Fibroblast of pulmonary artery (primary cell): Measurements from ENCODE around the gene HYAL3.

ENCODE experiments used
- DNase-seq: peaks from one replicate; pipeline ENCODE4 v3.0.0-alpha.2; 2010; ENCODE audit warnings: low read depth
- H3K4me3 ChIP-seq: replicated peaks from 2 replicates; pipeline ENCODE4 v1.5.1; 2011; ENCODE audit warnings: low read depth, mild to moderate bottlenecking, control low read depth, low read length, moderate library complexity
- CTCF ChIP-seq: IDR thresholded peaks from 2 replicates; pipeline ENCODE4 v1.5.1; 2011; ENCODE audit warnings: mild to moderate bottlenecking, control low read depth, low read length, inconsistent platforms; ENCODE audit errors: missing control alignments

HYAL3 gene

DNA sequence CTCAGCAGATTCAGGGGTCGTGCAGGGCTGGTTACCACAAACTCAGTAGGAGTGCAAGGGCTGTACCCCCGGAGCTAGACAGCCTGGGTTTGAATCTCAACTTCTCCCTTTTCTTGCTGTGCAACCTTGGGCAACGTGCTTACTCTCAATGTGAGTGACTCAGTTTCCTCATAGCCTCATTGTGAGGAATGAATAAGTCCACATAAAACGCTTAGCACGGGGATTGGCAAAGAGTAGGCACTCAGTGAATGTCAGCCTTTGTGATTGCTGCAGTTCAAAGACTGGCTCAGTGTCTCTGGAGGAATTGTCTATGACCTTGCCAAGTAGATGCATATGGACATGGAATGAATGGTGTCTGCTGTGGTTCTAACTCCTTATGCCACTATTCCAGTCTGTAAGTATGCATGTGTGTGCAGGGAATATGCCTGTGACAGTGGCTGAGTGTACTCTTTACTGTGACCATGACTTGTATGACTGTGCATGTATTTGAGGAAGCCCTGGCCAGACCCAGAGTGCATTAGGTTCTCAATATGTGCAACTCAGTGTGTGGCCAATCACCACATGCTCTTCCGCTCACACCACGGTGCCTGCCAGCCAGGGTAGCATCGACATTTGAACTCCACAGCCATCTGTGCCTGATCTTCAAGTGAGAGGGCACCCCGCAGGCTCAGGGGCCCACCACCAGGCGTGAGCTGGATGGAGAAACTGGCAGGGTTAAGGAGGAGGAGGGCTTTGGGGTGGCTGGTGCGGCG is 900 bp upstream of the HYAL3 start:
- TF ChIP-seq CTCF: no peak
- H3K4me3 ChIP-seq: peak overlapping the region; percentile 55
- peak; percentile 49 for DNase-seq

DNA sequence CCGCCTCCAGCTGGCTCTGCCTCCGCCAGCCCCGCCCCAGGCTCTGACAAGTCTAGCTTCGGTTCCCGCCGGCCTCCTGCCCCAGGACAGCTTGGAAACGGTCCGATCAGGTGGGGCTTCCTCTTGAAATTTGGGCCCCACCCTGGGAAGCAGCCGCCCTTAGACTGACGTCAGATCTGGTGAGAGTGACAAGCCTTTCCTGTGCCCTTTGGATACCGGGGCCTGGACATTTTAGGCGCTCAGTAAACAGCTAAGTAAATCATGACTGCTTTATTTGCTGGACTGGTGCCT is 378 bp upstream of the HYAL3 start:
- TF ChIP-seq CTCF: no peak
- peak overlapping the region; percentile 55 for H3K4me3 ChIP-seq
- DNase-seq: no peak

DNA sequence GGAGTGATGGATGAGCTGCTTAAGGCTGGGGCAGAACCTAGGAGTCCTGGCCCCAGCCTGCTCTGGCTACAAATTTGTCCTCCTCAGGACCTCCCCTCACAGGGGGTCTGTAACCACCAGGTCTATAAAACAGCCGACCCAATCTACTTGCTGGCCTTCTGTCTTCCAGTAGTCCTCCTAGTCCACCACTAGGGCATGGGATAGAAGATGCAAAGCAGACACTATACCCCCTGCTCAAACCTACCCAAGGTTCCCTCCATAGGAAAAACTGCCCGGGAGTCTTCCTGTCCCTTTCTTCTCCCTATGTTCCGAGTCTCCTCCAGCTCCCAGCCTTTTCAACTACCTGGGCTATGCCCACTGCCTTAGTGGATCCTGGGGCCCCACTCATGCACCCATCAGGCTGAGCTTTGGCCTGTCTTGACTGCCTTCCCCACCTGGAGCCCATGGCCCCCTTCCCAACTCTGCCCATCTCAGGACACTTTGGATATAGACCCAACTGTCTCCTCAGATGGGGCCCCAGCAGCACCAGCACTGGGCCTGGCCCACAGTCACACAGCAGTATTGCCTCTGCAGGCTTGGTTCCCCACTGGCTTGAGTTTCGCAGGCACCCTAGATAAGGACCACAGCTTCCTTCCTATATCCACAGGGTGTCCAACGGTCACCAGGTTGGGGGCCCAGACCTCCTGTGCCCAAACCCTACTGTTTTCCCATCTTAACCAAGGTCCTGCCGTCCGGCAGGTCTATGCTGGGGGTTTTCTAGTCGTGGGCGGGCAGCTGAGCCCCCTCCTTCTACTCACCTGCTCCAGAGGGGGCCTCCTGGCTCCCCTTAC is 1.1 kb downstream of the HYAL3 start:
- DNase-seq: no peak
- H3K4me3 ChIP-seq: peak overlapping the region; percentile 72
- peak; percentile 26 for TF ChIP-seq CTCF

GRCh38 chr3:50297384-50297775 is 1.8 kb downstream of the HYAL3 start:
- DNase-seq: no peak
- H3K4me3 ChIP-seq: no peak overlapping the region
- no peak for TF ChIP-seq CTCF

DNA sequence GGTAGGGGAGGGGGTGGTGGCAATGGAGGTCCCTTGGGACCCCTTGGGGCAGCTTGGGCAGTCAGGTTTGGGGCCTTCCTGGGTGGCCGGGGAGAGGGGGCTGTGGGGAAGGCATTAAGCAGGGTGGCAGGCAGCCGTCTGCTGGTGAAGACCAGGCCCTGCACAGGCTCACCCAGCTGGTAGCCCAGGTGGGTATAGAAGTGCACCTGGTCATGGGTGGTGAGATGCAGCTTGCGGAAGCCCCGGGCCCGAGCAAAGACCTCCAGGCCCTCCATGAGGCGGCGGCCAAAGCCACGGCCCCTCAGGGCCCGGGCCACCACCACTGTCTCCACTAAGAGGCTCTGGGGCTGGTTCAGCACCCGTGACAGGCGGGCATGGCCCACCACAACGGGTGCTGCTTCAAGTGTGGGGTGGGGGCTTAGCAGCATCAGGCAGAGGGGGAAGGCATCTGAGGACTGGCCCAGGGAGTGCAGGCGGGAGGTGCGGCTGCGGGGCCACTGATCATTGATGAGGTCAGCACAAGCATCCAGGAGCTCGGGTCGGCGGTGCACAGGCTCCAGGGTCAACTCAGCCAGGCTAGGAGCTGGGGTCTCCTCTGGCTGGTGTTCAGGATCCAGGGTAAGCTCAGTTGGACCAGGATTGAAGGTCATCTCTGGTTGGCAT is 2.4 kb downstream of the HYAL3 start:
- TF ChIP-seq CTCF: no peak
- DNase-seq: no peak
- H3K4me3 ChIP-seq: no peak overlapping the region

DNA sequence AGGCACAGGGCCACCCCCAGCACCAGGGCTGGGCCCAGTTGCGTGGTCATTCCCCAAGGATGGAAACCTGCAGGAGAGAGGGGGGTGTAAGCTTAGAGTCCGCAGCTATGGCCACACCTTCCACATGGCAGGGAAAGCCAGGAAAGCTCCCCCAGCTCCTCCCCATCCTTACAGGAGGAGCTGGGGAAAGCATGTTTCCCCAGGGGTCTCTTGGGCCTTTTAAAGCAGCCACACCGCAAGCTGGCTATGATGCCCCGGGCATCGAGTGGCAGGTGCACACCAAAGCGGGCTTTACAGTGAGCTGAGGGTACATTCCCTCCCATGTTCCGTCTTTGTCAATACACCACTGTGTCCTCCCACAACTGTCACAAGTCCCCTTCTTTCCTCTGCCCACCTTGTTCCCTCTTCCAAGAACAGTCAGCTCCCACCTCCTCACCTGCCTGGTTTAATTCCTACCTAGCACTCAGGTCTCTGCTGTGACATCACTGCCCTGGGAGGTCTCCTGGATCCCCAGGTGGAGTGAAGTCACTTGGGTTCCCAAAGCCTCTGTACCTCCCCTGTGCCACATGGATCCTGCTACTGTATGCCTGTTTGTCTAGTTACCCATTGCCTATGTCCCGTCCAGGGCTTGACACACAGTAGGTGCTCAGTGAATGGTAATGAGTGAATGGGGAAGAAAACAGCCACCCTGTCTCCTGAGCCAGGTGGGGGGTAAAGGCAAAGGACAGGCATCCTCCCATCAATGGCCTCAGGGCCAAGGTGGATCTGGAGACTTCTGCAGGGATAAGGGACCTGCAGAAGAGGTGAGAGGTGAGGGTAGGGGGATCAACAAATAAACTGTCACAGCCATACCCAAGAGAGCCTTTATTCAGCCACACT is 3.4 kb downstream of the HYAL3 start:
- no peak for DNase-seq

More for the DNA sequence above, 3.4 kb downstream of the HYAL3 start:
- H3K4me3 ChIP-seq: no peak overlapping the region
- no peak for TF ChIP-seq CTCF
